ENCODE results near the gene PTPRD. TPM values are rescaled to one million over a fixed set of nuclear protein-coding genes. Genes with fewer than 3 reads are reported as not detected.

Gene PTPRD
- total RNA-seq, 1 donor from 2014 or later, result 136 TPM

DNA sequence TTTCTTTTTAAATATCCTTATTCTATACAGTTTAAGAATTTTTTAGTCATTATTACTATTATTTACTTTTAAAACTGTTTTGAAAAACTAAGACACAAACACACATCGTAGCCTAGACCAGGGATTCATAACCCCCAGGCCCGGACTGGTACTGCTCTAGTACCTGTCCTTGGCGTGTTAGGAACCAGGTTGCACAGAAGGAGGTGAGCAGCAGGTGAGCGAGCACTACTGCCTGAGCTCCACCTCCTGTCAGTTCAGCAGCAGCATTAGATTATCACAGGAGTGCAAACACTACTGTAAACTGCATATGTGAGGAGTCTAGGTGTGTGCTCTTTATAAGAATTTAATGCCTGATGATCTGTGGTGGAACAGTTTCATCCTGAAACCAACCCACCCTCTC is 357.0 kb downstream of the PTPRD start:
- Histone ChIP-seq H3K9ac (no peak overlapping the region), H3K79me2 (ENCODE audit: low read depth) (no peaks in the 10 kb centered on the region), H3F3A (ENCODE audit: low read depth) (no peaks in the 10 kb centered on the region), H3K36me3 (no peaks in the 10 kb centered on the region), H4K20me1 (ENCODE audit: low read depth) (no peaks in the 10 kb centered on the region), H3K27me3 (no peaks in the 10 kb centered on the region), H3K9me3 (ENCODE audit: low read depth) (no peaks in the 10 kb centered on the region), H2AFZ (replicated peaks) (no peak overlapping the region), H3K27ac (no peak overlapping the region), H3K4me2 (no peak overlapping the region), H3K4me3 (no peak overlapping the region), H3K4me1 (no peaks in the 10 kb centered on the region)
- Mint-ChIP-seq H3K9me3 (no peaks in the 10 kb centered on the region), H3K36me3 (no peaks in the 10 kb centered on the region), H3K27me3 (ENCODE audit: insufficient read depth, low read depth) (peaks cover 2% of the 10 kb centered on the region), H3K4me3 (no peak overlapping the region), H3K4me1 (no peaks in the 10 kb centered on the region), H3K27ac (no peak overlapping the region)
- DNase-seq (ENCODE audit: low spot score), result no peak
- TF ChIP-seq EZH2 (IDR thresholded peaks at IDR 0.05) (no peak), EZH2phosphoT487 (IDR thresholded peaks at IDR 0.05) (no peak)
- TF ChIP-seq, protein P1, sequence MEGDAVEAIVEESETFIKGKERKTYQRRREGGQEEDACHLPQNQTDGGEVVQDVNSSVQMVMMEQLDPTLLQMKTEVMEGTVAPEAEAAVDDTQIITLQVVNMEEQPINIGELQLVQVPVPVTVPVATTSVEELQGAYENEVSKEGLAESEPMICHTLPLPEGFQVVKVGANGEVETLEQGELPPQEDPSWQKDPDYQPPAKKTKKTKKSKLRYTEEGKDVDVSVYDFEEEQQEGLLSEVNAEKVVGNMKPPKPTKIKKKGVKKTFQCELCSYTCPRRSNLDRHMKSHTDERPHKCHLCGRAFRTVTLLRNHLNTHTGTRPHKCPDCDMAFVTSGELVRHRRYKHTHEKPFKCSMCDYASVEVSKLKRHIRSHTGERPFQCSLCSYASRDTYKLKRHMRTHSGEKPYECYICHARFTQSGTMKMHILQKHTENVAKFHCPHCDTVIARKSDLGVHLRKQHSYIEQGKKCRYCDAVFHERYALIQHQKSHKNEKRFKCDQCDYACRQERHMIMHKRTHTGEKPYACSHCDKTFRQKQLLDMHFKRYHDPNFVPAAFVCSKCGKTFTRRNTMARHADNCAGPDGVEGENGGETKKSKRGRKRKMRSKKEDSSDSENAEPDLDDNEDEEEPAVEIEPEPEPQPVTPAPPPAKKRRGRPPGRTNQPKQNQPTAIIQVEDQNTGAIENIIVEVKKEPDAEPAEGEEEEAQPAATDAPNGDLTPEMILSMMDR (IDR thresholded peaks at IDR 0.05), result no peak

DNA sequence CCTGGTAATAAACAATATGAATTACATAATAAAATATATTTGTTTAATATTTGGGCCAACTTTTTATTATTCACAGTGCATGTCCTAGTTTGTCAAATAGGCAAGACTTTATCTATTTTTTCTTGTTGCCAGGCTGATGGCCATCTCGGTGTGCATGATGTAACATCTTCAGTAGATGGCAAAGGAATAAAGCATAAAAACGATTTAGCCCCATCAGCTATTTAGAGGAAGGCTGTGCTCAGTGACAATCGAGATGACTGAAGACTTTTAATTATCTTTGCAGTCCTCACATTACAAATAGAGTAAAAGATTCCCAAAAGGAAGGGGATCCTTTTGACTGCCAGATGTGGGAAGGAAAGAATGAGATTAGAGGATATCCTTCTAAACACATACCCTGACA is 358.5 kb downstream of the PTPRD start:
- Mint-ChIP-seq H3K36me3 (no peaks in the 10 kb centered on the region), H3K9me3 (no peaks in the 10 kb centered on the region), H3K27me3 (ENCODE audit: insufficient read depth, low read depth) (peaks cover 2% of the 10 kb centered on the region), H3K4me3 (no peak overlapping the region), H3K27ac (no peak overlapping the region), H3K4me1 (no peaks in the 10 kb centered on the region)
- DNase-seq (ENCODE audit: low spot score), result no peak
- no peak overlapping the region for H3K4me2 ChIP-seq
- no peak overlapping the region for H2AFZ ChIP-seq (replicated peaks)
- no peak overlapping the region for H3K4me3 ChIP-seq
- no peaks in the 10 kb centered on the region for H4K20me1 ChIP-seq (ENCODE audit: low read depth)
- no peaks in the 10 kb centered on the region for H3F3A ChIP-seq (ENCODE audit: low read depth)
- H3K9ac ChIP-seq, result no peak overlapping the region
- no peaks in the 10 kb centered on the region for H3K27me3 ChIP-seq
- H3K27ac ChIP-seq, result no peak overlapping the region
- H3K4me1 ChIP-seq, result no peaks in the 10 kb centered on the region
- no peak for TF ChIP-seq EZH2phosphoT487 (IDR thresholded peaks at IDR 0.05)
- no peak for TF ChIP-seq EZH2 (IDR thresholded peaks at IDR 0.05)
- TF ChIP-seq, protein P1 (IDR thresholded peaks at IDR 0.05), result no peak
- no peaks in the 10 kb centered on the region for H3K9me3 ChIP-seq (ENCODE audit: low read depth)
- no peaks in the 10 kb centered on the region for H3K79me2 ChIP-seq (ENCODE audit: low read depth)
- no peaks in the 10 kb centered on the region for H3K36me3 ChIP-seq

DNA sequence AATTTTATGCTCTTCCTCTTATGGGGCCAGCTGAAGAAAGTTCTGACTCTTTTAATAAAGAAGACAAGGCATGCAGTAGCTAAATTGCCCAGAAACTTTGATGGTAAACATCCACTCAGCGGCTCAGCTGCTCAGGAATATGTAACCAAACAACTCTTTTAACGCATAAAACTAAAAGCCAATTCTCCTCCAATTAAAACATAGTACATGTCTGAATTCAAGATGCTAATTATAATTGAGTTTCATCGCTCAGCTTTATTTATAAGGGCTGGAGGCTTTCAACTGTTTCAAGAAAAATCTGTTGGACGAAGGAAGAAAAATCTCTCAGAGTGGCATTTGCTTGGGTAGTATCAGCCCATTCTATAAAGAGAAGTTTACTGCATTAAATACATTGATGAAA is 359.5 kb downstream of the PTPRD start:
- TF ChIP-seq EZH2 (IDR thresholded peaks at IDR 0.05) (no peak), EZH2phosphoT487 (IDR thresholded peaks at IDR 0.05) (no peak)
- TF ChIP-seq, protein P1 (IDR thresholded peaks at IDR 0.05), result no peak
- no peaks in the 10 kb centered on the region for H3K27me3 ChIP-seq
- DNase-seq (ENCODE audit: low spot score), result no peak
- no peak overlapping the region for H3K27ac ChIP-seq
- no peaks in the 10 kb centered on the region for H4K20me1 ChIP-seq (ENCODE audit: low read depth)
- no peak overlapping the region for H2AFZ ChIP-seq (replicated peaks)
- H3K36me3 Mint-ChIP-seq, result no peaks in the 10 kb centered on the region
- H3K4me1 ChIP-seq, result no peaks in the 10 kb centered on the region
- H3K4me3 ChIP-seq, result no peak overlapping the region
- H3K79me2 ChIP-seq (ENCODE audit: low read depth), result no peaks in the 10 kb centered on the region
- no peaks in the 10 kb centered on the region for H3K27me3 Mint-ChIP-seq (ENCODE audit: insufficient read depth, low read depth)
- H3K4me3 Mint-ChIP-seq, result no peak overlapping the region
- no peak overlapping the region for H3K4me2 ChIP-seq
- no peak overlapping the region for H3K9ac ChIP-seq
- no peak overlapping the region for H3K27ac Mint-ChIP-seq
- no peaks in the 10 kb centered on the region for H3K9me3 ChIP-seq (ENCODE audit: low read depth)
- no peaks in the 10 kb centered on the region for H3K36me3 ChIP-seq
- no peaks in the 10 kb centered on the region for H3K9me3 Mint-ChIP-seq
- no peaks in the 10 kb centered on the region for H3F3A ChIP-seq (ENCODE audit: low read depth)
- H3K4me1 Mint-ChIP-seq, result no peaks in the 10 kb centered on the region

Measured in neural progenitor cell (in vitro differentiated cells).